Thoracic aorta (tissue), 2 donors: Measurements from ENCODE around the gene SLC5A12. TPM values are rescaled to one million over a fixed set of nuclear protein-coding genes. Genes with fewer than 3 reads are reported as not detected.

ENCODE experiments used
- ATAC-seq: fragments of 150-250 bp; one replicate; pipeline ENCODE4 v1.8.0; 2017; ENCODE audit warnings: low read depth; ENCODE audit not compliant: insufficient number of reproducible peaks, low FRiP score
- DNase-seq: peaks from one replicate; pipeline ENCODE4 v3.0.0-alpha.2; 2020; ENCODE audit warnings: low spot score
- H3K27ac ChIP-seq, 2 donors: fragments of 200-600 bp; sonication (generic); 1 replicate in 1 of 2; 2 replicates in 1 of 2; pipeline ENCODE4 v1.5.1; 2016; ENCODE audit warnings: mild to moderate bottlenecking in 2 of 2, moderate library complexity in 2 of 2
- H3K27me3 ChIP-seq: fragments of 200-600 bp; sonication (generic); replicated peaks from 2 replicates; pipeline ENCODE4 v1.6.0; 2016; ENCODE audit warnings: mild to moderate bottlenecking; ENCODE audit not compliant: insufficient read depth
- H3K36me3 ChIP-seq: fragments of 200-600 bp; sonication (generic); one replicate; pipeline ENCODE4 v1.5.1; 2016
- H3K4me1 ChIP-seq, 2 donors: fragments of 200-600 bp; sonication (generic); 1 replicate in 1 of 2; 2 replicates in 1 of 2; pipeline versions ENCODE4 v1.5.1 to v1.6.0; 2016; ENCODE audit warnings: low read depth in 2 of 2, mild to moderate bottlenecking in 1 of 2; ENCODE audit not compliant: control insufficient read depth in 1 of 2
- H3K4me3 ChIP-seq: fragments of 200-600 bp; sonication (generic); 2 replicates; pipeline ENCODE4 v1.5.1; 2016; ENCODE audit warnings: mild to moderate bottlenecking
- H3K9me3 ChIP-seq: fragments of 200-600 bp; sonication (generic); 2 replicates; pipeline ENCODE4 v1.5.1; 2016
- total RNA-seq, 2 donors: library from RNA; depleted of rRNA; stranded (reverse); fragments of >200 nt; gene quantifications; one replicate each; pipeline versions ENCODE4 v1.1.0 to v1.2.3, GENCODE V29; 2016
- TF ChIP-seq, protein P1 (sequence below): fragments of 200-600 bp; sonication (generic); IDR thresholded peaks from one replicate; pipeline ENCODE4 v1.5.1; 2019; ENCODE audit warnings: antibody characterized with exemption

The SLC5A12 gene, protein sequence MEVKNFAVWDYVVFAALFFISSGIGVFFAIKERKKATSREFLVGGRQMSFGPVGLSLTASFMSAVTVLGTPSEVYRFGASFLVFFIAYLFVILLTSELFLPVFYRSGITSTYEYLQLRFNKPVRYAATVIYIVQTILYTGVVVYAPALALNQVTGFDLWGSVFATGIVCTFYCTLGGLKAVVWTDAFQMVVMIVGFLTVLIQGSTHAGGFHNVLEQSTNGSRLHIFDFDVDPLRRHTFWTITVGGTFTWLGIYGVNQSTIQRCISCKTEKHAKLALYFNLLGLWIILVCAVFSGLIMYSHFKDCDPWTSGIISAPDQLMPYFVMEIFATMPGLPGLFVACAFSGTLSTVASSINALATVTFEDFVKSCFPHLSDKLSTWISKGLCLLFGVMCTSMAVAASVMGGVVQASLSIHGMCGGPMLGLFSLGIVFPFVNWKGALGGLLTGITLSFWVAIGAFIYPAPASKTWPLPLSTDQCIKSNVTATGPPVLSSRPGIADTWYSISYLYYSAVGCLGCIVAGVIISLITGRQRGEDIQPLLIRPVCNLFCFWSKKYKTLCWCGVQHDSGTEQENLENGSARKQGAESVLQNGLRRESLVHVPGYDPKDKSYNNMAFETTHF
- under 1 TPM in 1 of 2 donors, not detected in 1; 0.68 TPM for total RNA-seq

DNA sequence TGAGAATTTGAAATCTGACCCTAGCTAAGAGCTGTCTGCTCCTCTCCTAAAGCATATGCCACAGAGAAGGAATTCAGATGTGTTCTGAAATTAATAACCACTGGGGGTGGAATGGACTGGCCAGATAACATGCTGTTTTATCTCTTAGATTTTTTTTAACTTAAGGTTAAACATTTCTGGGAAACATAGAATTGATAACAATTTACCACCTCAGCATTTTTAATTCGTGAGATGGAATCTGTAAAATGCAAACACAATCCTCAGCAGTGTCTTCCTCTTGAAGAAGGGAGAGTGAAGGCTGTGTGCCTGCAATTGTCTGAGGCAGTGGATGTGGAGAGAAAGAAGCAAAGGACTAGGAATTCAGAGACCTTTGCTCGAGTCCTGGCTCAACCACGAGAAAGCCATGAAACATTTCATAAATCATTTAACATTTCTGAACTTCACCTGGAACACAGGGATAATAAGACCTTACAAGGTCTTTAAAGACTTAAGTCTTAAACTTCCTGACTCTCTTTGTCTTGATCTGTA lies at the start of gene SLC5A12:
SLC5A12 (minus strand) TSS at position 113 of the 528 bp plus-strand sequence. CDS start 346 bp downstream, outside the sequence.
- no peak within 1 kb of the TSS for H3K27ac ChIP-seq
- no peaks in the 10 kb centered on the region for H3K27me3 ChIP-seq
- TF ChIP-seq, protein P1, sequence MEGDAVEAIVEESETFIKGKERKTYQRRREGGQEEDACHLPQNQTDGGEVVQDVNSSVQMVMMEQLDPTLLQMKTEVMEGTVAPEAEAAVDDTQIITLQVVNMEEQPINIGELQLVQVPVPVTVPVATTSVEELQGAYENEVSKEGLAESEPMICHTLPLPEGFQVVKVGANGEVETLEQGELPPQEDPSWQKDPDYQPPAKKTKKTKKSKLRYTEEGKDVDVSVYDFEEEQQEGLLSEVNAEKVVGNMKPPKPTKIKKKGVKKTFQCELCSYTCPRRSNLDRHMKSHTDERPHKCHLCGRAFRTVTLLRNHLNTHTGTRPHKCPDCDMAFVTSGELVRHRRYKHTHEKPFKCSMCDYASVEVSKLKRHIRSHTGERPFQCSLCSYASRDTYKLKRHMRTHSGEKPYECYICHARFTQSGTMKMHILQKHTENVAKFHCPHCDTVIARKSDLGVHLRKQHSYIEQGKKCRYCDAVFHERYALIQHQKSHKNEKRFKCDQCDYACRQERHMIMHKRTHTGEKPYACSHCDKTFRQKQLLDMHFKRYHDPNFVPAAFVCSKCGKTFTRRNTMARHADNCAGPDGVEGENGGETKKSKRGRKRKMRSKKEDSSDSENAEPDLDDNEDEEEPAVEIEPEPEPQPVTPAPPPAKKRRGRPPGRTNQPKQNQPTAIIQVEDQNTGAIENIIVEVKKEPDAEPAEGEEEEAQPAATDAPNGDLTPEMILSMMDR: no peak
- H3K4me3 ChIP-seq: no peak within 1 kb of the TSS
- H3K4me1 ChIP-seq: no peaks in the 10 kb centered on the region
- DNase-seq (no peak), ATAC-seq (no peak)
- no peaks in the 10 kb centered on the region for H3K36me3 ChIP-seq
- no peaks in the 10 kb centered on the region for H3K9me3 ChIP-seq

DNA sequence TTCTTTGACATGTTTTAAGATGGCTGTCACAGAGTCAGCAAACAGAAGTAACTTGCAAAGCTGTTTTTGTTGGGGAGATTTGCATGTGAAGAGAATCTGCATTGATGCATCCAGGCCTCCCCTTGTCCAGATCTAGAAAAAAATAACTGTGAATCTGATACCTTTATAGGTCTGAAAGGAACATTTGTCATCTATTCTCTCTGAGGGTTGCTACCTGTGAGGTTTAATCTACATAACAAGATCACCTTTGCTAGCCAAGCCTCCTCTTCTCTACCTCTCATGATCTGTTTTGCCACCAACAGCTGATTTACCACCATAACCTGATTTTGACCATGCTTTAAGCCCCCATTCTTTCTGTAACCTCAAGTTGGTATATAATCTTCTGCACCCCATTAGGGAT lies 47.2 kb upstream of the SLC5A12 start:
- TF ChIP-seq, protein P1: no peak
- Histone ChIP-seq H3K4me1 (no peaks in the 10 kb centered on the region), H3K27ac (no peak overlapping the region), H3K27me3 (no peaks in the 10 kb centered on the region), H3K9me3 (no peaks in the 10 kb centered on the region), H3K36me3 (no peaks in the 10 kb centered on the region), H3K4me3 (no peak overlapping the region)
- ATAC-seq (no peak), DNase-seq (no peak)

DNA sequence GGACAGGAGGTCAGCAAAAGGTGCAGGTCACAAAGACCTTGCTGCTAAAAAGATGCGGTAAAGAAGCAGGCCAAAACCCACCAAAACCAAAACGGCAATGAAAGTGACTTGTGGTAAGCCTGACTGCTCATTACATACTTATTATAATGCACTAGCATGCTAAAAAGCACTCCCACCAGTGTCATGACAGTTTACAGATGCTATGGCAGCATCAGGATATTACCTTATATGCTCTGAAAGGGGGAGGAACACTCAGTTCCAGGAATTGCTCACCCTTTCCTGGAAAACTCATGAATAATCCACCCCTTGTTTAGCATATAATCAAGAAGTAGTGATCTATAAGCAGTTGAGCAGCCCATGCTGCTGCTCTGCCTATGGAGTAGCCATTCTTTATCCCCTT lies 45.2 kb upstream of the SLC5A12 start:
- DNase-seq (no peak), ATAC-seq (no peak)
- peaks cover 0 to 3% of the 10 kb centered on the region in 2 donors for H3K4me1 ChIP-seq
- H3K36me3 ChIP-seq: no peaks in the 10 kb centered on the region
- no peak overlapping the region for H3K4me3 ChIP-seq
- TF ChIP-seq, protein P1: no peak
- H3K27me3 ChIP-seq: no peaks in the 10 kb centered on the region
- no peaks in the 10 kb centered on the region for H3K9me3 ChIP-seq
- no peak overlapping the region for H3K27ac ChIP-seq

DNA sequence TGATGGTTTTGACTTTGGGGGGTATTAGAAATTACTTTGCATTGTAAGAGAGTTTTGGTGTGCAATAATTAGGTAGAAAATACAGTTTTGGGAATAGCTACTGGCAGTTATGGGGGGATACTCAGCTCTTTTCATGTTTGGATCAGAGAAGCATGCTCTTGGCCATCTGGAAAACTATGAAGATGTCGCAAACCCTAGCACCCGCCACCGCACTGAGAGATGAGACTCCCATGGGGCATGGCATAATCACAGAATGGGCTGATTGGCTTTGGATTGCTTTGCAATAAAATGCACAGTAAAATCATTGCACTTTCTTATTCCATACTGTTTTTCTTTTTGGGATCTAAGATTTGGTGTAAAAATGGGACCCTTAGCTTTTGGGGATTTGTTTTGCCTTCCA lies 43.5 kb upstream of the SLC5A12 start:
- H3K27me3 ChIP-seq: no peaks in the 10 kb centered on the region
- H3K27ac ChIP-seq: no peak overlapping the region
- peaks cover 0 to 6% of the 10 kb centered on the region in 2 donors for H3K4me1 ChIP-seq
- no peaks in the 10 kb centered on the region for H3K9me3 ChIP-seq
- TF ChIP-seq, protein P1: no peak
- no peaks in the 10 kb centered on the region for H3K36me3 ChIP-seq
- no peak for ATAC-seq
- H3K4me3 ChIP-seq: no peak overlapping the region
- no peak for DNase-seq

DNA sequence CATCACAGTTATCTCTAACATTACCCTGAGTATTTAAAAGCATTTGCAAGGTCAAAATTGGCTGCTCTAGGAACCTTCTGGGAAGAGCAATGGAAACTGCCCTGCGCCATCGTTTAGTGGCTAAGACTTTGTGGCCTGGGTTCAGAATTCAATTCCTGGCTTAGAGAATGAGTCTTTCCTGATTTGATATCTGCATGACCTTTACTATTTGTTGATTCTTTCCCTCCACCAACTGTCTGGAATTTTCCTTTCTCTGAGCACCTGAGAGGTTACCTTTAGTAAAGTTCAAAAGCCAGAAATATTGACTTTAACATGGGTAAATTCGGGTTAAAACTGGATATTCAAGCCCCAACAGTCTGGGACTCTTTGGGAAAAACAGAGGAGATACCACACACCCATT lies 43.0 kb upstream of the SLC5A12 start:
- ATAC-seq: no peak
- Histone ChIP-seq H3K9me3 (no peaks in the 10 kb centered on the region), H3K27me3 (no peaks in the 10 kb centered on the region), H3K36me3 (no peaks in the 10 kb centered on the region), H3K4me1 (peaks cover 0 to 6% of the 10 kb centered on the region in 2 donors), H3K27ac (no peak overlapping the region), H3K4me3 (no peak overlapping the region)
- no peak for DNase-seq
- TF ChIP-seq, protein P1: no peak
